Activated T-cell treated with anti-CD3 and anti-CD28 coated beads, Interleukin-2, amount 50 U/mL, for 24 hours (primary cell): ENCODE measurements around the gene SIMC1.
"Not testable (repeated sequence)": the region's sequence is repeated elsewhere in the genome, so short reads cannot be mapped to it uniquely, and the experiment has no call there.

Source experiments
- DNase-seq: peaks from one replicate; pipeline ENCODE4 v3.0.0-alpha.2; 2020
- H3K27ac Mint-ChIP-seq: 2 replicates; pipeline ENCODE4 v1.8.0; 2020; ENCODE audit warnings: mild to moderate bottlenecking, mixed read lengths
- H3K27me3 Mint-ChIP-seq: 2 replicates; pipeline ENCODE4 v1.8.0; 2020; ENCODE audit warnings: mixed read lengths
- H3K36me3 Mint-ChIP-seq: 2 replicates; pipeline ENCODE4 v1.8.0; 2020; ENCODE audit warnings: low read depth, mixed read lengths
- H3K4me1 Mint-ChIP-seq: 2 replicates; pipeline ENCODE4 v1.8.0; 2020; ENCODE audit warnings: low read depth, mixed read lengths
- H3K4me3 Mint-ChIP-seq: 2 replicates; pipeline ENCODE4 v1.8.0; 2020; ENCODE audit warnings: mild to moderate bottlenecking, moderate library complexity, mixed read lengths
- H3K9me3 Mint-ChIP-seq: 2 replicates; pipeline ENCODE4 v1.8.0; 2020; ENCODE audit warnings: mixed read lengths

Gene SIMC1

DNA sequence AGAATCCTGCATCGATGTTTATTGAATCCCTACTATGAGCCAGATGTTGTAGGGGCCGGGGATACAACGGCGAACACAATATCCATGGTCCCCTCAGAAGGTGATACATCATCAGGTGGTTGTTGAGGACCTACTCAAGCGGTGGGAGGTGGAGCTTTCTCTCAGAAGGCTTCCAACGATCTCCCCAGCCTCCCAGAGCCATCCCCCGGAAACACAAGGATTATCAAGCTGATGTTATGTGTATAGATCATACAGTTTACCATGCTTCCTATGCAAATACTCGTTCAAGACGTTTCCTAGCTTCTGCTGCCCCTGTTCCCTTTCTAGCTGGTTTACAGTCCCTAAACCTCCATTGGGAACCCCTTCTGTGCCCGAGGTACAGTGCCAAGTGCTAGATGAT is 1.1 kb downstream of the SIMC1 start:
- H3K9me3 Mint-ChIP-seq, H3K4me3 Mint-ChIP-seq, H3K27ac Mint-ChIP-seq, H3K4me1 Mint-ChIP-seq, H3K27me3 Mint-ChIP-seq, H3K36me3 Mint-ChIP-seq, DNase-seq: not testable (repeated sequence)

DNA sequence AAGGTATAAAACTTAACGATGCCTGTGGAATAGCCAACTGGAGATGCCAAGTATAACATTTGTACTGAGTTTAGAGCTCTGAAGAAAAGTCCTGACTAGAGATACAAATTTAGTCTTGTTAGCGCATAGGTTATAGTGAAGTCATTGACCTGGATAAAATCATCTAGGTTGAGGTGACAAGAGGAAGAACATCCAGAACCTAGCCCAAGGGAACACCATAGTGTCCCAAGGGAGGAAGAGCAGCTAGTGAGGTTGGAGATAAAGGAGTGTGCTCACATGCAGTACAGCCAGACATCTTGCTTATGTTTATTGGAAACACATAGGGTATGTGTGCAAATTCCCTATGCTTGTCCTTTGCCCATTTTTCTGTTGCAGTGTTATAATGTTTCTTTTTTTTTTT is 6.1 kb downstream of the SIMC1 start:
- DNase-seq, H3K9me3 Mint-ChIP-seq, H3K27me3 Mint-ChIP-seq, H3K36me3 Mint-ChIP-seq, H3K4me1 Mint-ChIP-seq, H3K27ac Mint-ChIP-seq, H3K4me3 Mint-ChIP-seq: not testable (repeated sequence)

DNA sequence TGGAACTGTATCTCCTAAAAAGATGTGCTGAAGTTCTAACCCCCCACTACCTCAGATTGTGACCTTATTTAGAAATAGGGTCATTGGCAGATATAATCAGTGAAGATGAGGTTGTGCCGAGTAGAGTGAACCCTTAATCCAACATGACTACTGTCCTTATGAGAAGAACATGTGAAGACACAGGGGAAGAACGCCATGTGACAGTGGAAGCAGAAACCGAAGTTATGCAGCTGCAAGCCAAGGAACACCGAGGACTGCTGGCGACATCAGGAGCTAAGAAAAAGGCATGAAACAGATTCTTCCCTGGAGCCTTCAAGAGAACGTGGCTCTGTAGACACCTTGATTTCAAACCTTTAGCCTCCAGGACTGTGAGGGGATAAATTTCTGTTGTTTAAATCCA is 6.8 kb downstream of the SIMC1 start:
- not testable (repeated sequence) for H3K27me3 Mint-ChIP-seq, H3K27ac Mint-ChIP-seq, H3K9me3 Mint-ChIP-seq

DNA sequence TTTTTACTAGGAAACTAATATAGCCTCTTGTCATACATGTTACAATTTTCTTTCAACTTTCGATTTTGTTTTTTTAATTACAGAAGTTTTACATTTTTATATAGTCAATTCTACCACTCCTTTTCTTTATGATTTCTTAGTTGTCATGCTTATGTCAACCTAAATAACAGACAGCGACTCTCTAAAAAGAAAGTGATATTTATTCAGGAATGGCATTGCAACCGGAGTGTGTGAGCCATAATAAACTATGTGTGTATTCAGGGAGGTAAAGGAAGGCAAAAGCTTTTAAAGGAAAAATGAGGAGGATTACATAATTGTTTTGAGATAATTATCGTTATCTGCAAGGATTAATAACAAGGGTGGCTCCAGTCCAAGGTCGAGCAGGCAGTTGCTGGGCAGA is 7.3 kb downstream of the SIMC1 start:
- not testable (repeated sequence) for H3K36me3 Mint-ChIP-seq, H3K27me3 Mint-ChIP-seq, H3K4me1 Mint-ChIP-seq, DNase-seq, H3K4me3 Mint-ChIP-seq, H3K9me3 Mint-ChIP-seq, H3K27ac Mint-ChIP-seq

More for the DNA sequence above, 6.8 kb downstream of the SIMC1 start:
- H3K4me1 Mint-ChIP-seq, H3K36me3 Mint-ChIP-seq, DNase-seq, H3K4me3 Mint-ChIP-seq: not testable (repeated sequence)

DNA sequence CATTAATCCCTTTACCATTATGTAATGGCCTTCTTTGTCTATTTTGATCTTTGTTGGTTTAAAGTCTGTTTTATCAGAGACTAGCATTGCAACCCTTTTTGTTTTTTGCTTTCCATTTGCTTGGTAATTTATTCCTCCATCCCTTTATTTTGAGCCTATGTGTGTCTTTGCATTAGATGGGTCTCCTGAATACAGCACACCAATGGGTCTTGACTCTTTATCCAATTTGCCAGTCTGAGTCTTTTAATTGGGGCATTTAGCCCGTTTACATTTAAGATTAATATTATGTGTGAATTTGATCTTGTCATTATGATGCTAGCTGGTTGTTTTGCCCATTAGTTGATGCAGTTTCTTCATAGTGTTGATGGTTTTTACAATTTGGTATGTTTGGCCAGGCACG is 12.5 kb downstream of the SIMC1 start:
- H3K4me1 Mint-ChIP-seq, H3K4me3 Mint-ChIP-seq, H3K27me3 Mint-ChIP-seq, DNase-seq, H3K27ac Mint-ChIP-seq, H3K36me3 Mint-ChIP-seq, H3K9me3 Mint-ChIP-seq: not testable (repeated sequence)

DNA sequence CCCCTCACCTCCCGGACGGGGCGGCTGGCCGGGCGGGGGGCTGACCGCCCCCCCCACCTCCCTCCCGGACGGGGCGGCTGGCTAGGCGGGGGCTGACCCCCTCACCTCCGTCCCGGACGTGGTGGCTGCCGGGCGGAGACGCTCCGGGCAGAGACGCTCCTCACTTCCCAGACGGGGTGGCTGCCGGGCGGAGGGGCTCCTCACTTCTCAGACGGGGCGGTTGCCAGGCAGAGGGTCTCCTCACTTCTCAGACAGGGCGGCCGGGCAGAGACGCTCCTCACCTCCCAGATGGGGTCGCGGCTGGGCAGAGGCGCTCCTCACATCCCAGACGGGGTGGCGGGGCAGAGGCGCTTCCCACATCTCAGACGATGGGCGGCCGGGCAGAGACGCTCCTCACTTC is 13.9 kb downstream of the SIMC1 start:
- DNase-seq, H3K4me3 Mint-ChIP-seq, H3K9me3 Mint-ChIP-seq, H3K27me3 Mint-ChIP-seq, H3K27ac Mint-ChIP-seq, H3K36me3 Mint-ChIP-seq, H3K4me1 Mint-ChIP-seq: not testable (repeated sequence)

DNA sequence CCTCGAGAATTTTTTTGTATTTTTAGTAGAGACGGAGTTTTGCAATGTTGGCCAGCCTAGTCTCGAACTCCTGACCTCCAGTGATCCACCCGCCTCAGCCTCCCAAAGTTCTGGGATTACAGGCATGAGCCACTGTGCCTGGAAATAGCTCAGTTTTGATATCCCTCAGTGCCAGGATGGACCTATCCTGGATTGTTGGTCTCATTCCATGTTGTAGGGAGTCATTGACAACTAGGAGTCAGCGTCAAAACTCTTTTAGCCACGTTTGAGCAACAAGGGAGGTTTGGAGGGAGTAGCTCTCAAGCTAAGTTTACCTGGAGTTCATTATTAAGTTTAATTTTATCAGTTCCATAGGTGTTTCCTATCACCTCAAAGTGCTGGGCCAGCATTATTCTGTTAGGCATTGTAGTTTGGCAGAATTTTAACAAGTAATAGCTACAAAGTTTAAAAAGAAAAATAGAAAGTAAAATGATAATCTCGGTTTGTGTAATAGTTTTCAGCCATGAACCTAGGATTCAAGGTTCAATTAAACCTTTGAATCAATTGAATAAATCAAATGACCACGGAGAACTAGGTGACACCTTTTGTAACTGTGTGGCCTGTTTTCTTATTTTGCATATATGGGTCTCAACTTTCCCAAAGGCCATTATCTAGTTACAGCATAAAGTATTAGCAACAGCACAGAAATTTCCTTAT is 15.3 kb downstream of the SIMC1 start:
- not testable (repeated sequence) for H3K4me3 Mint-ChIP-seq, H3K9me3 Mint-ChIP-seq, H3K27me3 Mint-ChIP-seq, H3K4me1 Mint-ChIP-seq, H3K36me3 Mint-ChIP-seq, DNase-seq, H3K27ac Mint-ChIP-seq

DNA sequence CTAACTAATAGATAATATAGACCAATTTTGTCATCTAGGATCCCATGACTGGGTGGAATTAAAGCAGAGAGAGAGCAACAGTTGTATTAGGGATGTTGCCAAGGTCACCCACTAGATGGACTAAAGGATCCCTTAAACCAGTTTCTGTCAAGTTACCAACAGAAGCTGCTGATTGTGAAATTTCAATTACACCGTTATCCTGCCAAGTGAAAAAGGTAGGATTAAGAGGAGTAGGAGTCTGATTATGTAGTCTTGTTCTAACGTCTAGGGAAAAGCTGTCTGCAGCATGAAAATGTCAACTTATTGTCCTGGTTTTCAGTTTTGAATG is 15.8 kb downstream of the SIMC1 start:
- not testable (repeated sequence) for H3K9me3 Mint-ChIP-seq, H3K27ac Mint-ChIP-seq, H3K4me1 Mint-ChIP-seq, H3K4me3 Mint-ChIP-seq, H3K27me3 Mint-ChIP-seq, DNase-seq, H3K36me3 Mint-ChIP-seq

DNA sequence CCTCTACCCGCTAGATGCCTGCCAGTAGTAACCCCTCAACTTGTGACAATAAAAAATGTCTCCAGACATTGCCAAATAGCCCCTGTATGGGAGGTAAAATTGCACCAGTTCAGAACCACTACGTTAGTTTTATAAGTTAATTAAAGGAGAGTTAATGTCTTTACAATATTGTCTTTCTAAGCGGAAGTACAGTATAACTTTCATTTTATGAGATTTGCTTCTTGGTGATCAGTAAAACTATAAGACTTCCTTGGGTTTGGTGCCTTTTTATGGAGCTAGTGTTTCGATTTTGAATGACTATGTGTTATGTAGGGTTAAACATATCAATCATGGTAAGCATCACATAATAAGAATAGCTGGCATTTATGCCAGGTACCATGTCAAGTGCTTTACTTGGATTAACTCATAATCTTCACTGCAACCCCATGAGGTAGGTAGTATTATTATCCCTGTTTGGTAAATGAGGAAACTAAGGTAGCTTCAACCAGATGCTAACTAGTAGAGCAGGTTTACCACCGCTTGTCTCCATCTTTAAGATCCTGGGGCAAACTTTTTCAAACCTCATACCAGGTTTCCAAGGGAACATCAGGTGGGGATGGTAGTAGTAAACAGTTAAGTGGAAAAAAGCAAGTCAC is 19.8 kb downstream of the SIMC1 start:
- H3K4me1 Mint-ChIP-seq, H3K9me3 Mint-ChIP-seq, H3K4me3 Mint-ChIP-seq, DNase-seq, H3K27ac Mint-ChIP-seq, H3K27me3 Mint-ChIP-seq, H3K36me3 Mint-ChIP-seq: not testable (repeated sequence)

DNA sequence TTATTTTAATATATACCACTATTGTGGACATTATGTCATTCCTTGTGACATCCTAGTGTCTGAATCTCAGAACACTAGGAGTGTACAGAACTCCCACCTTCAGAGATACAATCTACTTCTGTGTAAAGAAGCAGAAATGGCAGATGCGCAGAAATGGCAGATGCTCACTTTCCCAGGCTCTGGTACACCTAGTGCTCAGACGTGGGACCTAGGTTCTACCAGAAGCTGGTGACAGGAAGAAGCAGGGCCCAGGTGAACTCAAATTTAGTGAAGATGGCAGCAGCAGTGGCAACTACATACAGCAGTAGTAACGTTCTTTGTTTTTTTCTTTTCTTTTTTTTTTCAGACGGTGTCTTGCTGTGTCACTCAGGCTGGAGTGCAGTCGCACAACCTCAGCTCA is 22.5 kb downstream of the SIMC1 start:
- not testable (repeated sequence) for H3K9me3 Mint-ChIP-seq, H3K27me3 Mint-ChIP-seq, H3K4me3 Mint-ChIP-seq, H3K4me1 Mint-ChIP-seq, H3K27ac Mint-ChIP-seq, DNase-seq
- H3K36me3 Mint-ChIP-seq, result peaks cover 27% of the 10 kb centered on the region

DNA sequence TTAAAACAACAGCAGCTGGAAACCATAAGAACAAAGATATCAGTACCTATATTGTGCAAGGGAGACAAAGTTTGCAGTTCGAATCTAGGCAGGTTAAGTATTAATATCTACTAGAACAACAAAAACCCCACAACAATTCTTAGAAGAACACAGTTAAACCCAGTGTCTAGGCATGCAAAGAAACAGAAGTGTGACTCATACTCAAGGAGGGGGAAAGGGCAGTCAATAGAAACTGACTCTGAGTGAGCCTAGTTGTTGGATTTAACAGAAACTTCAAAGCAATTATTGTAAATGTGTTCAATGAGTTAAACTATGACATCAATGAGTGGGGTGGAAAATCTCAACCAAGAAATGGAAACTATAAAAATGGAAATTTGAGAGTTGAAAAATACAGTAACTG is 28.2 kb downstream of the SIMC1 start:
- not testable (repeated sequence) for H3K4me3 Mint-ChIP-seq, DNase-seq, H3K9me3 Mint-ChIP-seq, H3K27me3 Mint-ChIP-seq
- Mint-ChIP-seq H3K27ac (peak overlapping the region; percentile 71), H3K4me1 (peaks cover 13% of the 10 kb centered on the region), H3K36me3 (peaks cover 34% of the 10 kb centered on the region)

DNA sequence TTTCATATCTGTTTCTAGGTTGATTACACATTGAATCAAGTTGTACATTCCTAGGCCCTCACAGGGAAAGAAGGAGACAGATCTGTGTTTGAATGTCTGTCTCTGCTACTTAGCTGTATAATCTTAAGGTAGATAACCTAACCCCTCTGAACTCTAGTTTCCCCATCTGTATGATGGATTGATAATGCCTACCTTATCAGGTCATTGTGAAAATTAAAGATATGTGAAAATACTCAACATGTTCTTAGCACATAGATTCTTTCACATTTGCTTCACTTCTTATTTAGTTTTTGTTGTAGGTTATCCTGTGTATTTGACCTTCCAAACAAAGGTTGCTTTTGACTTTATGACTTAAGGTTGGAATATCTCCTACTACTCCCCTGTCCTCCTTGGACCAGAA is 50.8 kb downstream of the SIMC1 start:
- not testable (repeated sequence) for H3K27me3 Mint-ChIP-seq, DNase-seq, H3K9me3 Mint-ChIP-seq, H3K27ac Mint-ChIP-seq, H3K4me1 Mint-ChIP-seq, H3K4me3 Mint-ChIP-seq
- H3K36me3 Mint-ChIP-seq, result peaks cover 16% of the 10 kb centered on the region

DNA sequence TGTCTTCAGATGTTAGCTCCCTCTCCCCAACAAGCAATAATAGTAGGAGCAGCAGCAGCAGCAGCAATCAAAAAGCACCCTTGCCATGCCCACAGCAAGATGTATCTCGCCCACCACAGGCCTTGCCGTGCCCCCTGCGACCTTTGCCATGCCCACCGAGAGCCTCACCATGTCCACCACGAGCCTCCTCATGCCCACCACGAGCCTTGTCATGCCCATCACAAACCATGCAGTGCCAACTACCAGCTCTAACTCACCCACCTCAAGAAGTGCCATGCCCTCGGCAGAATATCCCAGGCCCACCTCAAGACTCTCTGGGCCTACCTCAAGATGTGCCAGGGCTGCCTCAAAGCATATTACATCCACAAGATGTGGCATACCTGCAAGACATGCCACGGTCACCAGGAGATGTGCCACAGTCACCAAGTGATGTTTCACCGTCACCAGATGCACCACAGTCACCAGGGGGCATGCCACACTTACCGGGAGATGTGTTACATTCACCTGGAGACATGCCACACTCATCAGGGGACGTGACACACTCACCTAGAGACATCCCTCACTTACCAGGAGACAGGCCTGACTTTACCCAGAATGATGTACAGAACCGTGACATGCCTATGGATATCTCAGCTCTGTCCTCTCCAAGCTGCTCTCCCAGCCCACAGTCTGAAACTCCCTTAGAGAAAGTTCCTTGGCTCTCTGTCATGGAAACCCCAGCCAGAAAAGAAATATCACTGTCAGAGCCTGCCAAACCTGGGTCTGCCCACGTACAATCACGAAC is 52.0 kb downstream of the SIMC1 start:
- not testable (repeated sequence) for H3K27ac Mint-ChIP-seq, H3K4me1 Mint-ChIP-seq, H3K9me3 Mint-ChIP-seq, H3K27me3 Mint-ChIP-seq, H3K4me3 Mint-ChIP-seq, DNase-seq
- H3K36me3 Mint-ChIP-seq, result peaks cover 18% of the 10 kb centered on the region

DNA sequence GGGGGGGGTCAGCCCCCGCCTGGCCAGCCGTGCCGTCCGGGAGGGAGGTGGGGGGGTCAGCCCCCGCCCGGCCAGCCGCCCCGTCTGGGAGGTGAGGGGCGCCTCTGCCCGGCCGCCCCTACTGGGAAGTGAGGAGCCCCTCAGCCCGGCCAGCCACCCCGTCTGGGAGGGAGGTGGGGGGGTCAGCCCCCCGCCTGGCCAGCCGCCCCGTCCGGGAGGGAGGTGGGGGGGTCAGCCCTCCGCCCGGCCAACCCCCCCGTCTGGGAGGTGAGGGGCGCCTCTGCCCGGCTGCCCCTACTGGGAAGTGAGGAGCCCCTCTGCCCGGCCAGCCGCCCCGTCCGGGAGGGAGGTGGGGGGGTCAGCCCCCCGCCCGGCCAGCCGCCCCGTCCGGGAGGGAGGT is 67.1 kb downstream of the SIMC1 start:
- H3K9me3 Mint-ChIP-seq, DNase-seq, H3K4me3 Mint-ChIP-seq, H3K27me3 Mint-ChIP-seq, H3K27ac Mint-ChIP-seq, H3K4me1 Mint-ChIP-seq: not testable (repeated sequence)
- peaks cover 56% of the 10 kb centered on the region for H3K36me3 Mint-ChIP-seq

DNA sequence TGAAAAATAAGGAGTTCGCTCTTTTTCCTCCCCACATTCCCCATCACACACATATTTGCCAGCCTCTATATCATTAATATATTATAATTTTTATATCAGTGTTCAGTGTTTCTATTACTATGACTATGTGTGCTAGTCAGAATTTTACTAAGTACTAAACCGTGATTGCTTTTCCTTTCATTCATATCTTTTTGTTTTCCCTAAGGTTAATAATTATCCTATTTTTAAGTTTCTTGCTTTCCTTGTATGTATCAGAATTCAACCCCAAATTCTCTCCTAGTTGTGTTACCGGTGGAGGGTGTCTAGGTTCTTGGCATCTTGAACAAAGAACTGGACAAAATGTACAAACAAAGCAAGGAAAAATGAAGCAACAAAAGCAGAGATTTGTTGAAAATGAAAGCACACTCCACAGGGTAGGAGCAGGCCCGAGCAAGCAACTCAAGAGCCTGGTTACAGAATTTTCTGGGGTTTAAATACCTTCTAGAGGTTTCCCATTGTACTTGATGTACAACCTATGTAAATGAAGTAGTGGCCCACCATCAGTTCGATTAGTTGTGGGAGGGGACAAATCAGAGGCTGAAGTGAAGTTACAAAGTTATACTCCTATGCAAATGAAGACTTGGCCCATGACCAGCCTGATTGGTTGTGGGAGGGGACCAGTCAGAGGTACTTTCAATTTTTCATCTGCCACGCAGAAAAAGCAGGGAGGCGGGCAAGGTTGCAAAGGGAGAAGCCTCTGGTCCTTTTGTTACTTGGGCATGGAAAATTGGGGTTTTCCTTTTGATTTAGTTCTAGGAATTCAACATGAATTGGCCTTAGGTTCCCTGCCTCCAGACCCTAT is 79.5 kb downstream of the SIMC1 start:
- no peak overlapping the region for H3K27ac Mint-ChIP-seq

More for the DNA sequence above, 79.5 kb downstream of the SIMC1 start:
- Mint-ChIP-seq H3K27me3 (no peaks in the 10 kb centered on the region), H3K36me3 (peaks cover 66% of the 10 kb centered on the region), H3K4me1 (no peaks in the 10 kb centered on the region), H3K9me3 (no peaks in the 10 kb centered on the region), H3K4me3 (no peak overlapping the region)
- DNase-seq, result no peak
